GDM1 (cell line): ENCODE measurements around the gene RNF145.
A peak's percentile ranks its signal among the peaks of the same experiment; 100 is the strongest.
"Not testable (repeated sequence)": the region's sequence is repeated elsewhere in the genome, so short reads cannot be mapped to it uniquely, and the experiment has no call there.

Experiments
- DNase-seq: peaks from one replicate; lab custom pipeline; 2025; lab: John Stamatoyannopoulos, UW

Gene RNF145

GRCh38 chr5:159157552-159157951 lies 51.8 kb downstream of the RNF145 start:
- no peak for DNase-seq

DNA sequence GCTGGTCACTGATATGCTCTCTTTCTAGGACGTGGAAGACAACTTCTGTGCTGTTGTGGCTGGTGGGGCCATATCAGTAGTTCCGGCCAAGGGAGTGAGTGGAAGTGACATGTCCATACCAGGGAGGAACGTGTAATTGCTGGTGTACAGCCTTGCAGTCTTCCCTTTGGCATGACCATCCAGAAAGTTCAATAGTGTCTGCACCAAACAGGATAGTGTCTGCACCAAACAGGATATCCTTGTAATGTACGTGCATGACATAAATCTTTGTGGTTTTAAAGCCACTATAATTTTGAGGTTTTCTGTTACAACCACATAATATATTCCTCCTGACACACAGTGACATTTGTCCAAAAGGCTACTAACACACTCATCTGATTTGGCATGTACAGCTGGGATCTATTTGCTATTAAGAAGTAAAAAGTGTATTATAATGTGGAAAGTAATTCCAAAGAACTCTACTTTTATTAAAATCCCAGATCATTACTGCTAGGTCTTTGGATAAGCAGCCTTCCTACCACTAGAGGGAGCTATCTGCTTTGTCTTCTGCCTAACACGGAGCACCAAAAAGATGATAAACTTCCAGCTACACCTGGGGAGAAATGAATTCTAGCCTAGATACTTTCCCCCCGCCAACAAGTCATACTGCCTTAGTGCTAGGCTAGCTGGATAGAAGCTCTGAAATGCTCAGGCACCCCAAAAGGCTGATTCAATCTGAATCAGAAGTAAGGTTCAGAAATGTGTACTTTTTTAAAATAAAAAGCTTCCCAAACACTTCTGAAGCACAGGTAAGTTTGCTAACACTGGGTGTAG lies 52.7 kb downstream of the RNF145 start:
- peak; percentile 14 for DNase-seq

- DNase-seq, result no peak
These were observed 53.4 kb downstream of the RNF145 start for GRCh38 chr5:159155960-159156359.

- DNase-seq, result no peak
These were observed 56.5 kb downstream of the RNF145 start for GRCh38 chr5:159152876-159153275.

GRCh38 chr5:159149085-159149484 lies 60.3 kb downstream of the RNF145 start:
- no peak for DNase-seq

DNA sequence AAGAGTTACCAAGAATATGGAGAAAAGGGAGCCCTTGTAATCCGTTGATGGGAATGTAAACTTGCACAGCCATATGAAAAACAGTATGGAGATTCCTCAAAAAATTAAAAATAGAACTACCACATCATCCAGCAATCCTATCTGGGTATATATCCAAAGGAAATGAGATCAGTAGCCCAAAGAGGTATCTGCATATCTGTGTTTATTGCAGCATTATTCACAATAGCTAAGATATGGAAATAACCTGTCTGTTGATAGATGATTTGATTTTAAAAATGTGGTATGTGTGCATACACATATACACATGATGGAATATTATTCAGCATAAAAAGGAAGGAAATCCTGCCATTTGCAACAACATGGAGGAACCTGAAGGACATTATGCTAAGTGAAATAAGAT lies 61.4 kb downstream of the RNF145 start:
- DNase-seq, result no peak

- no peak for DNase-seq
These were observed 62.5 kb downstream of the RNF145 start for GRCh38 chr5:159146839-159147238.

DNA sequence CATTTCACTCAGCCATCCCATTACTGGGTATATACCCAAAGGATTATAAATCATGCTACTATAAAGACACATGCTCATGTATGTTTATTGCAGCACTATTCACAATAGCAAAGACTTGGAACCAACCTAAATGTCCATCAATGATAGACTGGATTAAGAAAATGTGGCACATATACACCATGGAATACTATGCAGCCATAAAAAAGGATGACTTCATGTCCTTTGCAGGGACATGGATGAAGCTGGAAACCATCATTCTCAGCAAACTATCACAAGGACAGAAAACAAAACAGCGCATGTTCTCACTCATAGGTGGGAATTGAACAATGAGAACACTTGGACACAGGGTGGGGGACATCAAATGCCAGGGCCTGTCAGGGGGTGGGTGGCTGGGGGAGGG lies 64.2 kb downstream of the RNF145 start:
- not testable (repeated sequence) for DNase-seq

- no peak for DNase-seq
These were observed 69.6 kb downstream of the RNF145 start for GRCh38 chr5:159139802-159140201.

GRCh38 chr5:159135896-159136531 lies 73.3 kb downstream of the RNF145 start:
- DNase-seq, result no peak

DNA sequence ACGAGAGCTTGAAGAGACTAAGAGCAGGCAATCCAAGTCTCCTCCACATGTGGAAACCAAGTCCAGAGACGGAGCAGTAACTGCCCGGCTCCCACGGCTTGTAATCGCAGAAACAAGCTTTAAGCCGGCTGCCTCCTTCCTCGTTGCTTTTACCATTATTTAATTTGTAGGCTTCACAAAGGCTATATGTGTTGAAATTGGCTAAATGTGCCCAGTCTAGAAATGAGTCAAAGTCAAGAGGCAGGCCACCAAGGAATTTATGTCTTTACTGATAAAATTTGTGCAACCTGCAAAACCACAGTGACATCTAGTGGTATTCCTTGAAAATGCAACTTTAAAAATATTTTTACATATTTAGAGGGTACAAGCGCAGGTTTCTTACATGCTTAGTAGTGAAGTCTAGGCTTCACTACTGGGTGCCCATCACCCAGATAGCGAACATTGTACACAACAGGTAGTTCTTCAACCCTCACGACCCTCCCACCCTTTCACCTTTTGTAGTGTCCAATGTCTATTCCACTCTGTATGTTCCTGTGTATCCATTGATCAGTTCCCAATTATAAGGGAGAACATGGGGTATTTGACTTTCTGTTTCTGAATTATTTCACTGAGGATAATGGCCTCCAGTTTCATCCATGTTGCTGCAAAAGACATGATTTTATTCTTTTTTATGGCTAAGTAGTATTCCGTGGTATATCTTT lies 76.2 kb downstream of the RNF145 start:
- no peak for DNase-seq

DNA sequence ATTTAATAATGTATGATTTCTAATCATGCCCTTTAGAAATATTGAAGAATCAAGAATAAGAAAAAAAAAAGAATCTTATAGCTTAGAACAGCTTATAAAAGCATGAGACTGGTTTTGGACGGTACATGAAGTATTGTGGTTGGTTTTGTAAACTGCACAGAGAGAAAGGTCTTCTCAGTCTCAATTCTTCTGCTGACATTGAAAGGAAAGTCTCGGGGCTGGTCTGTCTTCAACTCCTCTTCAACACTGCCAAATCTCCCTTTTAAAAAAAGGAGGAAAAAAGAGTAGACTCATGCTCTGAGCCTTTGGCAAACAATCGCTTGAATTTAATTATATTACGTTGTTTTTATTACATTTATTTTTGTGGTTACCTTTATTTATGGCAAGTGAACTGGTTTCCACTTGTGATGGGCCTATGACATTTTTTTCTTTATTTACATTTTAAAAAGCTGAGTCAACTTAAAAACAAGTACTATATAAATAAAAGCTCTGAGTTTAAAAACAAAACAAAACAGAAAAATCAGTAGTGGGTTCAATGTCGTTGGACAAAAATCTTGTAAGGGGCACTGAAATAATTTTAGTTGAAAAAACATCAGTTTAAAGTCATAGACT lies 76.8 kb downstream of the RNF145 start:
- DNase-seq, result no peak

- DNase-seq, result no peak
These were observed 77.4 kb downstream of the RNF145 start for GRCh38 chr5:159131951-159132350.

- no peak for DNase-seq
These were observed 78.5 kb downstream of the RNF145 start for GRCh38 chr5:159130871-159131270.

- DNase-seq, result no peak
These were observed 81.2 kb downstream of the RNF145 start for GRCh38 chr5:159128070-159128541.

DNA sequence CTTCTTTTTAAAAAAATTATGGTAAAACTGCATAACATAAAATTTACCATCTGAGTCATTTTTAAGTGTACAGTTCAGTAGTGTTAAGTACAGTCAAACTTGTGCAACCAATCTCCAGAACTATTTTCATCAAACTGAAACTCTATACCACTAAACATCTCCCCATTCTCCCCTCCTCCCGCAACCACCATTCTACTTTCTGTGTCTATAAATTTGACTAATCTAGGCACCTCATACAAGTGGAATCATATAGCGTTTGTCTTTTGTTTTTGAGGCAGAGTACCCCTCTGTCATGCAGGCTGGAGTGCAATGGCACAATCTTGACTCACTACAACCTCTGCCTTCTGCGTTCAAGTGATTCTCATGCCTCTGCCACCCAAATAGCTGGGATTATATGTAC lies 85.7 kb downstream of the RNF145 start:
- DNase-seq, result no peak

- DNase-seq, result no peak
These were observed 86.2 kb downstream of the RNF145 start for GRCh38 chr5:159123189-159123588.

DNA sequence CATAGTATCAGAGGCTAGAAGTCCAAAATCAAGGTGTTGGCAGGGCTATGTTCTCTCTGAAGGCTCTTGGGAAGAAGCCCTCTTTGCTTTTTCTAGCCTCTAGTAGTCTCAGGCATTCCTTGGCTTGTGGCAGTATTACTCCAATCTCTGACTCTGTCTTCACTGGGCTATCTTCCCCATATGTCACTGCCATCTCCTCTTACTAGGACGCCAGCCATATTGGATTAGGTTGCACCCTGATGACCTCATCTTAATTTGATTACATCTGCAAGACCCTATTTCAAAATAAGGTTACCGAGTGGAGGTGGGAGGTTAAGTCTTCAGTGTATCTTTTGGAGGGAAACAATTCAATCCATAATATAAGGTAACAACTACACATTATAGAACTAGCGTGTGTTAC lies 88.3 kb downstream of the RNF145 start:
- no peak for DNase-seq

- no peak for DNase-seq
These were observed 88.9 kb downstream of the RNF145 start for GRCh38 chr5:159120446-159120845.

- not testable (repeated sequence) for DNase-seq
These were observed 89.5 kb downstream of the RNF145 start for GRCh38 chr5:159119842-159120241.

DNA sequence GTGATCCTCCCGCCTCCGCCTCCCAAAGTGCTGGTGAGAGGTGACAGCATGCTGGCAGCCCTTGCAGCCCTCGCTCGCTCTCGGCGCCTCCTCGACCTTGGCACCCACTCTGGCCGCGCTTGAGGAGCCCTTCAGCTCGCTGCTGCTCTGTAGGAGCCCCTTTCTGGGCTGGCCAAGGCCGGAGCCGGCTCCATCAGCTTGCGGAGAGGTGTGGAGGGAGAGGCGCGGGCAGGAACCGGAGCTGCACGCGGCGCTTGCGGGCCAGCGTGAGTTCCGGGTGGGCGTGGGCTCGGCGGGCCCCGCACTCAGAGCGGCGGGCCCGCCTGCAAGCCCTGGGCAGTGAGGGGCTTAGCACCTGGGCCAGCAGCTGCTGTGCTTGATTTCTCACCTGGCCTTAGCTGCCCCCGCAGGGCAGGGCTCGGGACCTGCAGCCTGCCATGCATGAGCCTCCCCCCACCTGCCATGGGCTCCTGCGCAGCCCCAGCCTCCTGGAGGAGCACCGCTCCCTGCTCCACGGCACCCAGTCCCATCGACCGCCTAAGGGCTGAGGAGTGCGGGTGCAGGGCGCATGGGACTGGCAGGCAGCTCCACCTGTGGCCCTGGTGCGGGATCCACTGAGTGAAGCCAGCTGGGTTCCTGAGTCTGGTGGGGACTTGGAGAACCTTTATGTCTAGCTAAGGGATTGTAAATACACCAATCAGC lies 90.2 kb downstream of the RNF145 start:
- DNase-seq, result not testable (repeated sequence)

DNA sequence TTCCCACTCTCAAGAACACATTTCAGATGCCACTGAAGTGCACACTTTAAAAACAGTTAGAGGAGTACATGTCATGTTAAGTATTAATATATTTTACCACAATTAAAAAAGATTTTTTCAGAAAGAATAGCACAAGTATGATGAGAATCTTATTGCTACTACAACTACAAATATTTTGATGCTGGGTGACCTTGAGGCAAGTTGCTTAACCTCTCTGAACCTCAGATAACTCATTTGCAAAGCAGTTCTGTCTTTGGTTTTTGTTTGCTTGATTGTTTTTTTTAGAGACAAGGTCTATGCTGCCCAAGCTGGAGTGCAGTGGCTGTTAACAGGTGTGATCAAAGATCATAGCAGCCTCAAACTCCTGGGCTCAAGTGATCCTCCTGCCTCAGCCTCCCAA lies 95.9 kb downstream of the RNF145 start:
- DNase-seq, result no peak
